Measurements from ENCODE around the gene CANT1.

CANT1 gene

GRCh38 chr17:78977997-78978973, 31.3 kb downstream of the CANT1 start:
- H3K4me3 ChIP-seq (ENCODE audit: low read length), result peak overlapping the region; percentile 75
- no peaks in the 10 kb centered on the region for H3K36me3 ChIP-seq (ENCODE audit: control insufficient read depth, insufficient read depth, low read length)
- no peaks in the 10 kb centered on the region for H3K27me3 ChIP-seq (ENCODE audit: control insufficient read depth, insufficient read depth, low read length)
- H3K4me1 ChIP-seq (ENCODE audit: control insufficient read depth, insufficient read depth, low read length), result peaks cover 22% of the 10 kb centered on the region
- no peak overlapping the region for H3K9ac ChIP-seq (ENCODE audit: low read length)
- no peak overlapping the region for H3K27ac ChIP-seq (ENCODE audit: low read depth, low read length)

GRCh38 chr17:78977681-78977943, 32.0 kb downstream of the CANT1 start:
- Histone ChIP-seq H3K36me3 (ENCODE audit: control insufficient read depth, insufficient read depth, low read length) (no peaks in the 10 kb centered on the region), H3K27ac (ENCODE audit: low read depth, low read length) (no peak overlapping the region), H3K4me1 (ENCODE audit: control insufficient read depth, insufficient read depth, low read length) (peaks cover 22% of the 10 kb centered on the region), H3K27me3 (ENCODE audit: control insufficient read depth, insufficient read depth, low read length) (no peaks in the 10 kb centered on the region), H3K9ac (ENCODE audit: low read length) (no peak overlapping the region), H3K4me3 (ENCODE audit: low read length) (no peak overlapping the region)

- Histone ChIP-seq H3K9ac (ENCODE audit: low read length) (no peak overlapping the region), H3K36me3 (ENCODE audit: control insufficient read depth, insufficient read depth, low read length) (no peaks in the 10 kb centered on the region), H3K4me1 (ENCODE audit: control insufficient read depth, insufficient read depth, low read length) (peaks cover 22% of the 10 kb centered on the region), H3K27ac (ENCODE audit: low read depth, low read length) (no peak overlapping the region), H3K27me3 (ENCODE audit: control insufficient read depth, insufficient read depth, low read length) (no peaks in the 10 kb centered on the region), H3K4me3 (ENCODE audit: low read length) (no peak overlapping the region)
These were observed 32.5 kb downstream of the CANT1 start for GRCh38 chr17:78976907-78977680.

- H3K4me1 ChIP-seq (ENCODE audit: control insufficient read depth, insufficient read depth, low read length), result peaks cover 23% of the 10 kb centered on the region
- no peaks in the 10 kb centered on the region for H3K27me3 ChIP-seq (ENCODE audit: control insufficient read depth, insufficient read depth, low read length)
- H3K4me3 ChIP-seq (ENCODE audit: low read length), result peak overlapping the region; percentile 16
- H3K36me3 ChIP-seq (ENCODE audit: control insufficient read depth, insufficient read depth, low read length), result peaks cover 2% of the 10 kb centered on the region
- H3K27ac ChIP-seq (ENCODE audit: low read depth, low read length), result peak overlapping the region; percentile 50
- H3K9ac ChIP-seq (ENCODE audit: low read length), result no peak overlapping the region
These were observed 34.7 kb downstream of the CANT1 start for GRCh38 chr17:78974635-78975591.

- Histone ChIP-seq H3K4me3 (ENCODE audit: low read length) (no peak overlapping the region), H3K9ac (ENCODE audit: low read length) (no peak overlapping the region), H3K27me3 (ENCODE audit: control insufficient read depth, insufficient read depth, low read length) (no peaks in the 10 kb centered on the region), H3K4me1 (ENCODE audit: control insufficient read depth, insufficient read depth, low read length) (peaks cover 22% of the 10 kb centered on the region), H3K36me3 (ENCODE audit: control insufficient read depth, insufficient read depth, low read length) (peaks cover 3% of the 10 kb centered on the region), H3K27ac (ENCODE audit: low read depth, low read length) (no peak overlapping the region)
These were observed 35.6 kb downstream of the CANT1 start for GRCh38 chr17:78973792-78974520.

GRCh38 chr17:78973196-78973595, 36.4 kb downstream of the CANT1 start:
- Histone ChIP-seq H3K4me3 (ENCODE audit: low read length) (no peak overlapping the region), H3K36me3 (ENCODE audit: control insufficient read depth, insufficient read depth, low read length) (peaks cover 5% of the 10 kb centered on the region), H3K27me3 (ENCODE audit: control insufficient read depth, insufficient read depth, low read length) (no peaks in the 10 kb centered on the region), H3K9ac (ENCODE audit: low read length) (no peak overlapping the region), H3K27ac (ENCODE audit: low read depth, low read length) (no peak overlapping the region), H3K4me1 (ENCODE audit: control insufficient read depth, insufficient read depth, low read length) (peaks cover 20% of the 10 kb centered on the region)

- no peak overlapping the region for H3K4me3 ChIP-seq (ENCODE audit: low read length)
- no peaks in the 10 kb centered on the region for H3K27me3 ChIP-seq (ENCODE audit: control insufficient read depth, insufficient read depth, low read length)
- H3K4me1 ChIP-seq (ENCODE audit: control insufficient read depth, insufficient read depth, low read length), result peaks cover 16% of the 10 kb centered on the region
- H3K27ac ChIP-seq (ENCODE audit: low read depth, low read length), result no peak overlapping the region
- H3K36me3 ChIP-seq (ENCODE audit: control insufficient read depth, insufficient read depth, low read length), result peaks cover 8% of the 10 kb centered on the region
- H3K9ac ChIP-seq (ENCODE audit: low read length), result no peak overlapping the region
These were observed 37.0 kb downstream of the CANT1 start for GRCh38 chr17:78972507-78973105.

- H3K4me3 ChIP-seq (ENCODE audit: low read length), result no peak overlapping the region
- H3K36me3 ChIP-seq (ENCODE audit: control insufficient read depth, insufficient read depth, low read length), result peaks cover 8% of the 10 kb centered on the region
- H3K4me1 ChIP-seq (ENCODE audit: control insufficient read depth, insufficient read depth, low read length), result peaks cover 14% of the 10 kb centered on the region
- H3K27me3 ChIP-seq (ENCODE audit: control insufficient read depth, insufficient read depth, low read length), result no peaks in the 10 kb centered on the region
- no peak overlapping the region for H3K9ac ChIP-seq (ENCODE audit: low read length)
- H3K27ac ChIP-seq (ENCODE audit: low read depth, low read length), result no peak overlapping the region
These were observed 37.6 kb downstream of the CANT1 start for GRCh38 chr17:78971756-78972506.

- H3K4me3 ChIP-seq (ENCODE audit: low read length), result no peak overlapping the region
- no peak overlapping the region for H3K9ac ChIP-seq (ENCODE audit: low read length)
- no peak overlapping the region for H3K27ac ChIP-seq (ENCODE audit: low read depth, low read length)
- no peaks in the 10 kb centered on the region for H3K27me3 ChIP-seq (ENCODE audit: control insufficient read depth, insufficient read depth, low read length)
- H3K4me1 ChIP-seq (ENCODE audit: control insufficient read depth, insufficient read depth, low read length), result peaks cover 14% of the 10 kb centered on the region
- peaks cover 8% of the 10 kb centered on the region for H3K36me3 ChIP-seq (ENCODE audit: control insufficient read depth, insufficient read depth, low read length)
These were observed 38.5 kb downstream of the CANT1 start for GRCh38 chr17:78970834-78971755.

GRCh38 chr17:78969865-78970264, 39.7 kb downstream of the CANT1 start:
- H3K4me3 ChIP-seq (ENCODE audit: low read length), result no peak overlapping the region
- H3K27me3 ChIP-seq (ENCODE audit: control insufficient read depth, insufficient read depth, low read length), result no peaks in the 10 kb centered on the region
- H3K4me1 ChIP-seq (ENCODE audit: control insufficient read depth, insufficient read depth, low read length), result peaks cover 10% of the 10 kb centered on the region
- no peak overlapping the region for H3K9ac ChIP-seq (ENCODE audit: low read length)
- peaks cover 8% of the 10 kb centered on the region for H3K36me3 ChIP-seq (ENCODE audit: control insufficient read depth, insufficient read depth, low read length)
- no peak overlapping the region for H3K27ac ChIP-seq (ENCODE audit: low read depth, low read length)

Measured in rectal smooth muscle tissue (tissue), 1 donor.